NAMALWA (cell line): ENCODE data around the gene RRN3.
"Not testable (repeated sequence)": the region's sequence is repeated elsewhere in the genome, so short reads cannot be mapped to it uniquely, and the experiment has no call there.

Source experiments
- DNase-seq: peaks from one replicate; pipeline ENCODE4 v3.0.0-alpha.2; 2015; ENCODE audit warnings: low spot score

Gene RRN3

DNA sequence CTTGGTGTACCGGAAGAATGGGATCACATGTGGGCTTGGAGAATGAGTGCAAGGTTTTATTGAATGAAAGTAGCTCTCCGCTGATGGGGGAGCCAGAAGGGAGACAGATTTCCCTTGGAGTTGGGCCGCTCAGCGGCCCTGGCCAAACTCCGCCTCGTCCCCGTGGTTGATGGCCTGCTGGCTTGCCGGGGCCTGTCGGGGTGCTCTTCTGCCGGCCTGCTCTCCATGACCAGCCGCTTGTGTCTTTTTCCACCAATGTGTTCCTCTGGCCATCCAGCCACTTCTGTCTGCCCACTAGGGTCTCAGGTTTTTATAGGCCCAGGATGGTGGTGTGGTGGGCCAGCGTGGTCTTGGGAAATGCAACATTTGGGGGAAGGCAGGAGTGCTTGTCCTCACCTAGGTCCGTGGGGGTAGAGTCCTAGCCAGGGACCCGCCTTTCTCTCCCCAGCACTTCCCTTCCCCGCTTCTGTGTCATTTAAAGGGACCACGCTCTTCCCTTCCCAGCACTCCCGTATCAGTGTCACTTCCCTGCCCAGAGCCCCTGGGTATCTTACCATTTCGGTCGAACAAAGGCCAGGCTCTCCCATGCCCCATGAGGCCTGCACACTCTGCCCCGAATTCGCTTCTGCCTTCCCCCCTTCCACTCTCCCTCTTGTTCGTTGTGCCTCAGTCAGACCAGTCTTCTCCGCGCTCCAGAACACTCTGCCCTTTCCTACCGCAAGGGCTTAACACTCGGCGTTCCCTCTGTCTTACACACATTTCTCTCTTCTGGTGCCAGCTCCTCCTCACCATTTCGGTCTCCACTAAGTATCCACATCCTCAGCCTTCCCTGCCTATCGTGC is 66.3 kb downstream of the RRN3 start:
- not testable (repeated sequence) for DNase-seq

DNA sequence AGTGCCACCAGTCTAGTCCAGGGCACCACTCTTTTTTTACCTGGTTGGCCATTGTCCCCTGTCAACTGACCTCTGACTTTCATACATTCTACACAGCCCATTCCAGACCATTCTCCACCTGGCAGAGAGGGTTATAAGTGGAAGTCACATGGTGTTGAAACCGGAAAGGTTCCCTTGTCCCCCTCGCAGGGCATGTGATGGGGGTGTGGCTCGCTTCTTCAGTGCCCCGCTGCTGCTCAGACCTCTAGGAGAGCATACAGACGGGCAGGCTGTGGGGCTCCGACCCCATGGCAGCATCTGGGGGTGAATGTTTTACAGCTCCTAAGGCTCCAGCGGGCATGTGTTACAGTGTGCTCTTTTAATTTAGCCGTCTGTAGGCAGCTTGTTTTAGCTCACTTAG is 67.0 kb downstream of the RRN3 start:
- not testable (repeated sequence) for DNase-seq

DNA sequence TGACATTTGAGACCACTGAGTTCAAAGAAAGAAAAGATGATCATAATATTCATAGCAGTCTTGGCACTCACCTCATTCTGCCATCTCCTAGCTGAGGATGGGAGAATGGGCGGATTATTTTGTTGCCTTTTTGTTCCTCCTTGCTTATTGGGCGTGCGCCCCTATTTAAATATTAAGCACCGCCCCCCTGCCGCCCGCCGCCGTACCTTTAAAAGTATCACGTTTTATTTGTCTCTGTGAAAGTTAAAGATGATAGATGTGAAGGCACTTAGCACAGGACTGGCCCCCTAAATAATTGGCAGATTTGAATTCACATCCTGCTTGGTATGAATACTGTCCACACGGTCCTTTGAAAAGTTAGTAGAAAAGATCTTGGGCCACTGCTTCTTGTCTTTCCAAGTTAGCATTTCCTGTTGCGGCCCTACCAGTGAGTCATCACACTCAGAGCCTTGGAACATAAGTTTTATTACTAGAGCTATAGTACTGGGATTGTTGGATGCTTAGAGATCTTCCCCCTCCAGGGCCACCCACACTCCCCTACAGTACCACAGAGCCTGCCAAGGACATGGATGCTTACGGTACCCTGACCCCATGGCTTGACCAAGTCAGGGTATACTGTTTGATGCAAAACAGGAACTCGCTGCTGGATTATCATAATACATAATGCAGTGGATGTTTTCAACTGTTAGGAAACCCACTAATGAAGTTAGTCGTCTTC is 68.7 kb downstream of the RRN3 start:
- not testable (repeated sequence) for DNase-seq

DNA sequence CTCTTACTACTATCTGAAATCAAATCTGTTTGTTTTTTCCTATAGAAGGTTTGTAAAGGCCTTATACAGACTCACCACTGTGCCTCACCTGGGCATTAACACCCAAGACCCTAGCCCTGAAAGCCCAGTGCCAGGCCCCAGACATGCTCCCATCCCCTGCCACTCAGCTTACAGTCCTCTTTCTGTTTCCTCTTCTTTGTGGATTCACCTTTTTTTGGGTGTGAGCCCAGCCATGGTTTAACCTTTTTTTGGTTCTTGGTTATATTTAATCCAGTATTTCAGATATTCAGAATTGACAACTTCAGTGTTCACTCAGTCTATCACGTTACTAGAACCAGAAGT is 69.2 kb downstream of the RRN3 start:
- DNase-seq = not testable (repeated sequence)

DNA sequence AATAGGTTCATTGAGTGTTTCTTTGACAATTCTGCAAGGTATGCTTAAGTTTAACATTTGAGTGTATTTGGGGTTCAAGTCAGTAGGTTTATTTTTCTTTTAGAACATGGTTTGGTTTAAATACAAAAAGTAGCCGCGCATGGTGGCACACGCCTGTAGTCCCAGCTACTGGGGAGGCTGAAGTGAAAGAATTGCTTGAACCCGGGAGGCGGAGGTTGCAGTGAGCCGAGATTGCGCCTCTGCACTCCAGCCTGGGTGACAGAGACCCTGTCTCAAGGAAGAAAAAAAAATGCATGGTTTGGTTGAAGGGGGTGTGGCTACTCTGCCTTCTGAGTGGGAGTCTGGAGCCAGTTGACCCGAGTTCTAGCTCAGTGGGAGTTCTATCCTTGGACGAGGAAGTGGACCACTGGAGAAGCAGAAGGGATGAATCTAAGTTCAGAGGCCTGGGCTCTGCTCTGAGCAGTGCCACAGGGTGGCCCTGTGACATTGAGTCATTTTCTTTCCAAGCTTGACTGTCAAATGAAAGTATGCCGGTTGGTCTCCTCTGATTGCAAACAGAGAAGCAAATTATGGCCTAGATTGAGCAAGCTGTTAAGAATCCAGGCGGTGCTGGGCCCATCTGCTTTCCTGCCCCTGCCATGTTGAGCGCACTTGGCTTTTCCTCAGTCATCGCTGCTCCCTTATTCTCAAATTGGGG is 70.5 kb downstream of the RRN3 start:
- DNase-seq = not testable (repeated sequence)

DNA sequence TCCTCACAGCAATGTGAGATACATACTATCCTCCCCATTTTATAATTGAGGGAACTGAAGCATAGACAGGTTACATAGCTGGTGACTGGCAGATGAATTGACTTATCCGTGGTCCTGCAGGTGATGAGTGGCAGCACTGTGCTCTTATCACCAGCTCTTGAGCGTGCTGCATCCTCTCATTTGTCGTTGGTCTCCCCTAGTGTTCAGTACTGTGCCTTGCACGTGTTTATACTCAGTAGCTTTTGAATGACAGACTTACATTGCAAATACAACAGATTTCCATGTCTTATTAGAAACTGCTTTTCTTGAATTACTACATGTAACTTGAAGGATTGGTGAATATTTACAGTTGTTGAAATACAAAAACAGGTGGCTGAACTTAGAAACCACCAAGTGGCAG is 71.9 kb downstream of the RRN3 start:
- peak; percentile 95 for DNase-seq

DNA sequence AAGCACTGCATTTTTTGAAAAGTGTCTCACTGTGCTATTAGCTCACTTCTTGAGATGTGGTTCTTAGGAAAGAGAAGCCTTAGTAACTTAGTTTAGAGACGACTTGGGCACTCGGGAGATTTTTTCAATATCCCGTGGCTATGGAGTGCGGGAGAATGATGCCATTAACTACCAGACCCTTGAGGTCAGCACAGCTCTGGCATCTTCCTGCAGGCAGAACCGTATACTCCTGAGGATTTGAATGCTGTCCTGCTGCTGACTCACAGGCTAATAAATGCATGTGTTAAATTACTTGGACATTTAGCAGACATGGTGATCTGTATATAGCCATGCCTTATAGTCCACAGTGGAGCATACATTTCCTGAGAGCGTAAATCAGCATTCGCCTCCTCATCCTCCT is 72.6 kb downstream of the RRN3 start:
- not testable (repeated sequence) for DNase-seq

DNA sequence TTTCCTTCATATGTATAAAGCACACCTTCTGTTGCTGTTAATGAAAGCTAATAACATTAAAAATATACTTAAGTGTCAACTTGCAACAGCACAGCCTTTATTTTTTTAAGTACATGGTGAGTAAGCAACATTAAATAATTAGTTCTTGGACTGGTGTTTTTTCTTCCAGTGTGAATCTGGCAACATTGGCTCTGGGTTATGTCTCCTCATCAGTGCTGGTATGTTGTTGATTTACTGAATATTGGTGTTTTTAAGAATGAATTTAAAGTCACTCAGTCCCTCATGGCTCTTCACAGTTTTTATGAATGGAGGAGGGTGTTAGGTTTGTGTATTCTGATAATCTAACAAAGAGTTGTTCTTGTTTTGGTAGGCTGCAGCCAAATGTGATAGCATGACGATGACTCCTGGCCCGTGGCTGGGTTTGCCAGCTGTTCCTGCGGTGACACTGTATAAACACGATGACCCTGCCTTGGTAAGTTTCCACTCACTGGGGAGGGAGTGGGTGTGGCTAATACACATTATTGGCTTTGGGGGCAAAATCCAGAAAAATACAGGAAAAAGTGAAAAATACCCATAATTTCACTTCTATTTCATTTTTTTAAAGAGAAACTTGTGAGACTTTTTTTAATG is 77.0 kb downstream of the RRN3 start:
- peak; percentile 37 for DNase-seq

DNA sequence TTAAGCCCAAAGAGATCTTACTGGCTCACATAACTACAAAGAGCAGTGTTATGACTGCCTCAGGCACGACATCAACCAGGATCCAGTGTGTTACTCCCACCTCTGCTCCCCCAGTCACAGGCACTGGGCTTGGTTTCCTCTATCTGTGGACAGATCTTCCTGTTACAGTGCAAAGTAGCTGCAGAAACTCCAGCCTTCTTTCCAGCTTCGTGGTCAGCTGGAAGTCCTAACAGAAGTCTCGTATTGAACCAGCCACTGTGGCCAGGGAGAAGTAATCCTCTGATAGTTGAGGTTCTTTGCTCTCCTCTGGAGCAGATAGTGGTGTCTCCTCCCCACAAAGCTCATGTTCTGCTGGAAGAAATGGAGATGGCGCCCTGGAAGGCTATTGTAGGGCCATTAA is 77.7 kb downstream of the RRN3 start:
- DNase-seq = not testable (repeated sequence)

DNA sequence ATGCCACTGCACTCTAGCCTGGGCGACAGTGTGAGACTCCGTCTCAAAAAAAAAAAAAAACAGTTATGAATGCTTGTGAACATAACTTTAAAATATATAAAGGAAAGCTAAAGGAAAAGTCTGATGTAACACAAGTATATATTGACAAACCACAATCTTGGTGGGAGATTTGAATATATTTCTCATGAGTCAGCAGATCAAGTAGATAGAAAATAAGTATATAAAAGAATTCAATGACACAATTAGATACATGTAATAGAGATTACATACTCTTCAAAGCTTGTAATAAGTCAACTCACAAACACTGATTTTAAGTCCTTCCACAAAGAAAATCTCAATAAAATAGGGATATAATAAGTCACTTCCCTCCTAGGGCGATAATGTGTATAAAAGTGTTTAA is 78.4 kb downstream of the RRN3 start:
- DNase-seq = not testable (repeated sequence)

DNA sequence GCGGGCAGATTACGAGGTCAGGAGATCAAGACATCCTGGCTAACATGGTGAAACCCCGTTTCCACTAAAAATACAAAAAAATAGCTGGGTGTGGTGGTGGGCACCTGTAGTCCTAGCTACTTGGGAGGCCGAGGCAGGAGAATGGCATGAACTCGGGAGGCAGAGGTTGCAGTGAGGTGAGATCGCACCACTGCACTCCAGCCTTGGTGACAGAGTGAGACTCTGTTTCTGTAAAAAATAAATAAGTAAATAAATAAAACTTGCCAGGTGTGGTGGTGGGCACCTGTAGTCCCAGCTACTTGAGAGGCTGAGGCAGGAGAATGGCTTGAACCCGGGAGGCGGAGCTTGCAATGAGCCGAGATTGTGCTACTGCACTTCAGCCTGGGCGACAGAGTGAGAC is 81.1 kb downstream of the RRN3 start:
- DNase-seq = not testable (repeated sequence)
